H9 (cell line): ENCODE measurements around the gene FAXC. TPM values are rescaled to one million over a fixed set of nuclear protein-coding genes. Genes with fewer than 3 reads are reported as not detected.

ENCODE experiments used
- DNase-seq: peaks from one replicate; pipeline ENCODE4 v3.0.0-alpha.2; 2017
- H2AFZ ChIP-seq: one replicate; pipeline ENCODE4 v1.6.1; 2013; ENCODE audit warnings: mild to moderate bottlenecking, low read length, control low read depth, moderate library complexity
- H2AK5ac ChIP-seq: 2 replicates; pipeline ENCODE4 v1.6.1; 2013; ENCODE audit warnings: low read length, control low read depth, mixed read lengths; ENCODE audit not compliant: insufficient read length
- H2BK120ac ChIP-seq: one replicate; pipeline ENCODE4 v1.6.1; 2013; ENCODE audit warnings: low read depth, mild to moderate bottlenecking, low read length, control low read depth, inconsistent platforms; ENCODE audit not compliant: poor library complexity, severe bottlenecking
- H2BK12ac ChIP-seq: 2 replicates; pipeline ENCODE4 v1.6.1; 2013; ENCODE audit warnings: low read length, control low read depth, mixed read lengths, low read depth; ENCODE audit not compliant: insufficient read length
- H2BK15ac ChIP-seq: 2 replicates; pipeline ENCODE4 v1.6.1; 2013; ENCODE audit warnings: low read depth, low read length, control low read depth
- H2BK20ac ChIP-seq: one replicate; pipeline ENCODE4 v1.6.1; 2013; ENCODE audit warnings: low read depth, mild to moderate bottlenecking, low read length, control low read depth, inconsistent platforms; ENCODE audit not compliant: poor library complexity, severe bottlenecking
- H2BK5ac ChIP-seq: 2 replicates; pipeline ENCODE4 v1.6.1; 2013; ENCODE audit warnings: low read length, control low read depth, mixed read lengths; ENCODE audit not compliant: insufficient read length
- H3K14ac ChIP-seq: 2 replicates; pipeline ENCODE4 v1.6.1; 2013; ENCODE audit warnings: low read length, control low read depth; ENCODE audit not compliant: insufficient read depth
- H3K18ac ChIP-seq: 2 replicates; pipeline ENCODE4 v1.6.1; 2013; ENCODE audit warnings: low read depth, mild to moderate bottlenecking, mixed read lengths, low read length, control low read depth; ENCODE audit not compliant: insufficient read length
- H3K23ac ChIP-seq: 2 replicates; pipeline ENCODE4 v1.6.1; 2013; ENCODE audit warnings: low read length, control low read depth, mixed read lengths, low read depth; ENCODE audit not compliant: insufficient read length
- H3K23me2 ChIP-seq: 2 replicates; pipeline ENCODE4 v1.6.1; 2013; ENCODE audit warnings: low read depth, mild to moderate bottlenecking, mixed read lengths, low read length, control low read depth; ENCODE audit not compliant: insufficient read length, poor library complexity, severe bottlenecking
- H3K27ac ChIP-seq: 2 replicates; pipeline ENCODE4 v1.5.1; 2013; ENCODE audit warnings: low read length, control low read depth, mixed read lengths, low read depth; ENCODE audit not compliant: insufficient read length
- H3K27me3 ChIP-seq: 2 replicates; pipeline ENCODE4 v1.6.1; 2013; ENCODE audit warnings: low read length, control low read depth, inconsistent platforms; ENCODE audit not compliant: insufficient read depth
- H3K4ac ChIP-seq: 2 replicates; pipeline ENCODE4 v1.6.1; 2013; ENCODE audit warnings: low read depth, mild to moderate bottlenecking, control low read depth, inconsistent platforms, low read length, moderate library complexity
- H3K4me1 ChIP-seq: 2 replicates; pipeline ENCODE4 v1.6.1; 2013; ENCODE audit warnings: low read length, control low read depth, inconsistent platforms; ENCODE audit not compliant: insufficient read depth
- H3K4me2 ChIP-seq: 2 replicates; pipeline ENCODE4 v1.6.1; 2013; ENCODE audit warnings: low read length, control low read depth, mixed read lengths; ENCODE audit not compliant: insufficient read length, insufficient read depth
- H3K56ac ChIP-seq: 2 replicates; pipeline ENCODE4 v1.6.1; 2013; ENCODE audit warnings: low read depth, mild to moderate bottlenecking, mixed read lengths, low read length, control low read depth; ENCODE audit not compliant: insufficient read length
- H3K79me1 ChIP-seq: 2 replicates; pipeline ENCODE4 v1.6.1; 2013; ENCODE audit warnings: low read depth, mild to moderate bottlenecking, moderate library complexity, low read length, control low read depth, inconsistent platforms; ENCODE audit not compliant: insufficient read depth, poor library complexity, severe bottlenecking
- H3K79me2 ChIP-seq: 2 replicates; pipeline ENCODE4 v1.6.1; 2013; ENCODE audit warnings: low read length, control low read depth, inconsistent platforms; ENCODE audit not compliant: insufficient read depth
- H3K9ac ChIP-seq: 2 replicates; pipeline ENCODE4 v1.6.1; 2013; ENCODE audit warnings: low read length, control low read depth, mixed read lengths; ENCODE audit not compliant: insufficient read length; ENCODE audit errors: extremely low read depth
- H3K9me3 ChIP-seq: one replicate; pipeline ENCODE4 v1.6.1; 2013; ENCODE audit warnings: low read depth, low read length, inconsistent platforms; ENCODE audit not compliant: control insufficient read depth
- H3T11ph ChIP-seq: one replicate; pipeline ENCODE4 v1.6.1; 2013; ENCODE audit warnings: mild to moderate bottlenecking, low read length, control low read depth, inconsistent platforms
- H4K20me1 ChIP-seq: one replicate; pipeline ENCODE4 v1.6.1; 2013; ENCODE audit not compliant: control insufficient read depth, insufficient read length, insufficient read depth
- H4K5ac ChIP-seq: 2 replicates; pipeline ENCODE4 v1.6.1; 2013; ENCODE audit warnings: low read depth, mild to moderate bottlenecking, mixed read lengths, low read length, control low read depth; ENCODE audit not compliant: insufficient read length
- H4K8ac ChIP-seq: replicated peaks from 2 replicates; pipeline ENCODE4 v1.6.1; 2013; ENCODE audit warnings: low read length, control low read depth, mixed read lengths, low read depth; ENCODE audit not compliant: insufficient read length
- H4K91ac ChIP-seq: 2 replicates; pipeline ENCODE4 v1.6.1; 2013; ENCODE audit warnings: low read depth, mild to moderate bottlenecking, moderate library complexity, mixed read lengths, low read length, control low read depth; ENCODE audit not compliant: insufficient read length
- H3K27ac Mint-ChIP-seq, 3 experiments: 2 replicates in 2 of 3; 3 replicates in 1 of 3; pipeline ENCODE4 v1.8.0; 2020 to 2021; ENCODE audit warnings: mixed read lengths in 3 of 3, mild to moderate bottlenecking in 1 of 3, moderate library complexity in 1 of 3
- H3K27me3 Mint-ChIP-seq: 2 replicates; pipeline ENCODE4 v1.8.0; 2021; ENCODE audit warnings: low read depth, mild to moderate bottlenecking, moderate library complexity, mixed read lengths
- H3K36me3 Mint-ChIP-seq, 3 experiments: 2 replicates in 2 of 3; 3 replicates in 1 of 3; pipeline ENCODE4 v1.8.0; 2020 to 2021; ENCODE audit warnings: low read depth in 3 of 3, mixed read lengths in 3 of 3; ENCODE audit not compliant: insufficient read depth in 1 of 3
- H3K4me1 Mint-ChIP-seq, 2 experiments: 2 replicates each; pipeline ENCODE4 v1.8.0; 2020; ENCODE audit warnings: mixed read lengths in 2 of 2
- H3K4me3 Mint-ChIP-seq, 2 experiments: 2 replicates in 1 of 2; 3 replicates in 1 of 2; pipeline ENCODE4 v1.8.0; 2020 to 2021; ENCODE audit warnings: mild to moderate bottlenecking in 2 of 2, mixed read lengths in 2 of 2, moderate library complexity in 1 of 2
- H3K9me3 Mint-ChIP-seq, 2 experiments: 2 replicates in 1 of 2; 3 replicates in 1 of 2; pipeline ENCODE4 v1.8.0; 2020; ENCODE audit warnings: mild to moderate bottlenecking in 2 of 2, mixed read lengths in 2 of 2, moderate library complexity in 1 of 2
- WGBS: extraction: QIAGEN DNeasy Blood & Tissue Kit; methylation state at CpG from one replicate; pipeline ENCODE4 v1.1.7; 2013; ENCODE audit warnings: missing lambda C conversion rate, low lambda C conversion rate, mixed read lengths; ENCODE audit not compliant: insufficient read length; ENCODE audit errors: extremely low coverage; 5-methylcytosine and 5-hydroxymethylcytosine counted together
- total RNA-seq: library from RNA; stranded (reverse); gene quantifications from 2 replicates; pipeline ENCODE4 v1.2.1, GENCODE V29; 2021
- TF ChIP-seq, protein P1 (sequence below): fragments of 200-600 bp; sonication (generic); conservative IDR thresholded peaks from 3 replicates; pipeline ENCODE4 v1.8.0; 2021; ENCODE audit warnings: antibody characterized with exemption, mild to moderate bottlenecking

Gene FAXC
- total RNA-seq, 1 experiment from 2014 or later, result 17.2 TPM

DNA sequence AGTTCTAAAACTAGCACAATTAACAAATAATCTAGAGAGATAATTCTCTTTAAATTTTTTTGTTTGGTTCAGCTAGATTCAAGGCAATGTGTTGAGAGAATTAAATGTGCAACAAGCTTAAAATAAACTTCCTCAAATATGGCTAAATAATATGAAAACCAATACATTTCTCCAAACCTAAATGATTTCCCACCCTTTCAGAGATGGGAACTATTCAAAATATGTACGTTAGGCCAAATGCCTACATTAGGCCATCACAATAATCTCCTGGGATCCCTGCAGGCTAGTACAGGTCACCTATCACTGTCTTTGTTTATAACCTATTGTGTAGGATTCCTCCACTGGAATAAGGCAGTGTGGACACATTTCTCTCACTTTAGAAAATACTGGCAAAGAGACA, 1.7 kb downstream of the FAXC start:
- Mint-ChIP-seq H3K36me3 (no peaks in the 10 kb centered on the region), H3K4me1 (peaks cover 39 to 41% of the 10 kb centered on the region in 2 experiments), H3K27me3 (peaks cover 13% of the 10 kb centered on the region), H3K27ac (0 out of 7 replicates have a peak overlapping the region, but pooled peaks of 1 of the 3 experiments have one; percentile 61), H3K4me3 (peak overlapping the region; percentile 81 to 91), H3K9me3 (no peaks in the 10 kb centered on the region)
- Histone ChIP-seq H4K91ac (no peak overlapping the region), H3K27ac (no peak overlapping the region), H2AK5ac (no peak overlapping the region), H2BK15ac (no peak overlapping the region), H3K79me2 (no peaks in the 10 kb centered on the region), H3K4me1 (peaks cover 8% of the 10 kb centered on the region; the same call in 1 of the 2 replicates), H3K27me3 (no peaks in the 10 kb centered on the region), H3K79me1 (no peaks in the 10 kb centered on the region), H3K18ac (no peak overlapping the region), H2AFZ (no peak overlapping the region), H4K5ac (no peak overlapping the region), H4K8ac (no peak overlapping the region), H3K4me2 (peak overlapping the region; percentile 75), H3K9ac (no peak overlapping the region), H2BK12ac (no peak overlapping the region), H4K20me1 (no peaks in the 10 kb centered on the region), H3K23ac (no peak overlapping the region), H3T11ph (no peak overlapping the region), H3K4ac (no peak overlapping the region), H2BK20ac (no peak overlapping the region), H2BK120ac (no peak overlapping the region), H3K56ac (no peak overlapping the region), H3K14ac (no peak overlapping the region), H3K23me2 (peaks cover 8% of the 10 kb centered on the region), H2BK5ac (no peak overlapping the region), H3K9me3 (no peaks in the 10 kb centered on the region)
- no peak for DNase-seq
- no CpG with 5 or more reads among the region's 1 CpG for WGBS
- TF ChIP-seq, protein P1, sequence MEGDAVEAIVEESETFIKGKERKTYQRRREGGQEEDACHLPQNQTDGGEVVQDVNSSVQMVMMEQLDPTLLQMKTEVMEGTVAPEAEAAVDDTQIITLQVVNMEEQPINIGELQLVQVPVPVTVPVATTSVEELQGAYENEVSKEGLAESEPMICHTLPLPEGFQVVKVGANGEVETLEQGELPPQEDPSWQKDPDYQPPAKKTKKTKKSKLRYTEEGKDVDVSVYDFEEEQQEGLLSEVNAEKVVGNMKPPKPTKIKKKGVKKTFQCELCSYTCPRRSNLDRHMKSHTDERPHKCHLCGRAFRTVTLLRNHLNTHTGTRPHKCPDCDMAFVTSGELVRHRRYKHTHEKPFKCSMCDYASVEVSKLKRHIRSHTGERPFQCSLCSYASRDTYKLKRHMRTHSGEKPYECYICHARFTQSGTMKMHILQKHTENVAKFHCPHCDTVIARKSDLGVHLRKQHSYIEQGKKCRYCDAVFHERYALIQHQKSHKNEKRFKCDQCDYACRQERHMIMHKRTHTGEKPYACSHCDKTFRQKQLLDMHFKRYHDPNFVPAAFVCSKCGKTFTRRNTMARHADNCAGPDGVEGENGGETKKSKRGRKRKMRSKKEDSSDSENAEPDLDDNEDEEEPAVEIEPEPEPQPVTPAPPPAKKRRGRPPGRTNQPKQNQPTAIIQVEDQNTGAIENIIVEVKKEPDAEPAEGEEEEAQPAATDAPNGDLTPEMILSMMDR, result no peak
